SK-N-SH treated with all-trans-retinoic acid at 6 μM for 48 hours (cell line): ENCODE data around the gene IL22RA2.

Experiments used
- ATAC-seq: fragments of 200-7000 bp; cut with Tn5 transposase; 3 replicates; pipeline ENCODE4 v1.9.1; 2020; ENCODE audit warnings: mild to moderate bottlenecking, moderate library complexity
- BACH2 ChIP-seq: fragments of 250-450 bp; sonication (Bioruptor Pico); IDR thresholded peaks from 2 replicates; pipeline ENCODE4 v1.9.0; 2021; ENCODE audit warnings: mild to moderate bottlenecking, borderline replicate concordance
- CSDC2 ChIP-seq: fragments of 250-450 bp; sonication (Bioruptor Pico); IDR thresholded peaks from 2 replicates; pipeline ENCODE4 v1.5.0; 2020; ENCODE audit warnings: mild to moderate bottlenecking, moderate library complexity
- ESRRG ChIP-seq: fragments of 250-450 bp; sonication (Bioruptor Pico); IDR thresholded peaks from 2 replicates; pipeline ENCODE4 v1.6.1; 2021; ENCODE audit warnings: mild to moderate bottlenecking
- ISL1 ChIP-seq: fragments of 250-450 bp; sonication (Bioruptor Pico); IDR thresholded peaks from 2 replicates; pipeline ENCODE4 v2.1.2; 2022; ENCODE audit warnings: mild to moderate bottlenecking, moderate library complexity
- OSR1 ChIP-seq: fragments of 250-450 bp; sonication (Bioruptor Pico); IDR thresholded peaks from 2 replicates; pipeline ENCODE4 v1.8.0; 2022; ENCODE audit warnings: moderate library complexity, mild to moderate bottlenecking, inconsistent platforms
- PPARA ChIP-seq: fragments of 250-450 bp; sonication (Bioruptor Pico); IDR thresholded peaks from 2 replicates; pipeline ENCODE4 v1.5.0; 2020; ENCODE audit warnings: mild to moderate bottlenecking, borderline replicate concordance
- RARB ChIP-seq: fragments of 250-450 bp; sonication (Bioruptor Pico); IDR thresholded peaks from 2 replicates; pipeline ENCODE4 v1.8.0; 2021; ENCODE audit warnings: mild to moderate bottlenecking, moderate library complexity
- SNAI2 ChIP-seq: fragments of 250-450 bp; sonication (Bioruptor Pico); IDR thresholded peaks from 2 replicates; pipeline ENCODE4 v1.5.0; 2020; ENCODE audit warnings: mild to moderate bottlenecking, moderate library complexity
- TCF4 ChIP-seq: fragments of 250-450 bp; sonication (Bioruptor Pico); IDR thresholded peaks from 2 replicates; pipeline ENCODE4 v1.8.0; 2021; ENCODE audit warnings: mild to moderate bottlenecking, moderate library complexity, borderline replicate concordance
- TOX ChIP-seq: fragments of 250-450 bp; sonication (Bioruptor Pico); IDR thresholded peaks from 2 replicates; pipeline ENCODE4 v1.8.0; 2021; ENCODE audit warnings: mild to moderate bottlenecking, moderate library complexity, borderline replicate concordance
- ZFP3 ChIP-seq: fragments of 250-450 bp; sonication (Bioruptor Pico); IDR thresholded peaks from 2 replicates; pipeline ENCODE4 v1.5.0; 2020; ENCODE audit warnings: mild to moderate bottlenecking, moderate library complexity
- ZFP30 ChIP-seq: fragments of 450-650 bp; formaldehyde crosslinking; IDR thresholded peaks from 2 replicates; pipeline ENCODE4 v1.5.0; 2022; ENCODE audit warnings: mild to moderate bottlenecking, moderate library complexity
- ZNF565 ChIP-seq: fragments of 450-650 bp; formaldehyde crosslinking; conservative IDR thresholded peaks from 2 replicates; pipeline ENCODE4 v1.5.0; 2020; ENCODE audit warnings: low read depth, mild to moderate bottlenecking, moderate library complexity
- ZNF8 ChIP-seq: fragments of 450-650 bp; formaldehyde crosslinking; IDR thresholded peaks from 2 replicates; pipeline ENCODE4 v1.5.0; 2020; ENCODE audit warnings: mild to moderate bottlenecking, moderate library complexity
- TF ChIP-seq, protein P1 (sequence below): fragments of 250-450 bp; sonication (Bioruptor Pico); IDR thresholded peaks from 2 replicates; pipeline ENCODE4 v1.5.1; 2020; ENCODE audit warnings: low read depth, mild to moderate bottlenecking, moderate library complexity
- TF ChIP-seq, protein P2 (sequence below): fragments of 250-450 bp; sonication (Bioruptor Pico); IDR thresholded peaks from 2 replicates; pipeline ENCODE4 v1.5.0; 2020; ENCODE audit warnings: mild to moderate bottlenecking, moderate library complexity

The IL22RA2 gene

DNA sequence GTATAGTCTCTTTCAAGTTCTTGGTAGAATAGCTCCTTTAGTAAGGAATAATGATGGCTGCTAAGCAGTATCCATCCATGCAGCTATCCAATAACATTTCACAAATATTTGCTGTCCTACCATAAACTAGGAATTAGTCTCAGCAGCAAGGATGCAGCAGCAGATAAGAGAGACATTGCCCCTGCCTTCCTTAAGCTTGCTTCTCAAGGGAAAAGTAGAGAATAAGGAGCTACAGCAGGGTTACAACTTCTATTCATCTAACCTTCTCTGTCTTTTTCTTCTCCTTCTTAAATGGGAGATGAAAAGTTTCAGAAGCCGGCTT lies 2.4 kb downstream of the IL22RA2 start:
- no peak for ATAC-seq
- TF ChIP-seq, protein P1, sequence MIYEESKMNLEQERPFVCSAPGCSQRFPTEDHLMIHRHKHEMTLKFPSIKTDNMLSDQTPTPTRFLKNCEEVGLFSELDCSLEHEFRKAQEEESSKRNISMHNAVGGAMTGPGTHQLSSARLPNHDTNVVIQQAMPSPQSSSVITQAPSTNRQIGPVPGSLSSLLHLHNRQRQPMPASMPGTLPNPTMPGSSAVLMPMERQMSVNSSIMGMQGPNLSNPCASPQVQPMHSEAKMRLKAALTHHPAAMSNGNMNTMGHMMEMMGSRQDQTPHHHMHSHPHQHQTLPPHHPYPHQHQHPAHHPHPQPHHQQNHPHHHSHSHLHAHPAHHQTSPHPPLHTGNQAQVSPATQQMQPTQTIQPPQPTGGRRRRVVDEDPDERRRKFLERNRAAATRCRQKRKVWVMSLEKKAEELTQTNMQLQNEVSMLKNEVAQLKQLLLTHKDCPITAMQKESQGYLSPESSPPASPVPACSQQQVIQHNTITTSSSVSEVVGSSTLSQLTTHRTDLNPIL (CRISPR knock-in tag): no peak
- no peak for TF ChIP-seq PPARA
- TF ChIP-seq RARB (CRISPR knock-in tag): no peak
- no peak for TF ChIP-seq TCF4 (CRISPR knock-in tag)
- TF ChIP-seq OSR1 (CRISPR knock-in tag): no peak
- TF ChIP-seq ISL1 (CRISPR knock-in tag): no peak
- TF ChIP-seq, protein P2, sequence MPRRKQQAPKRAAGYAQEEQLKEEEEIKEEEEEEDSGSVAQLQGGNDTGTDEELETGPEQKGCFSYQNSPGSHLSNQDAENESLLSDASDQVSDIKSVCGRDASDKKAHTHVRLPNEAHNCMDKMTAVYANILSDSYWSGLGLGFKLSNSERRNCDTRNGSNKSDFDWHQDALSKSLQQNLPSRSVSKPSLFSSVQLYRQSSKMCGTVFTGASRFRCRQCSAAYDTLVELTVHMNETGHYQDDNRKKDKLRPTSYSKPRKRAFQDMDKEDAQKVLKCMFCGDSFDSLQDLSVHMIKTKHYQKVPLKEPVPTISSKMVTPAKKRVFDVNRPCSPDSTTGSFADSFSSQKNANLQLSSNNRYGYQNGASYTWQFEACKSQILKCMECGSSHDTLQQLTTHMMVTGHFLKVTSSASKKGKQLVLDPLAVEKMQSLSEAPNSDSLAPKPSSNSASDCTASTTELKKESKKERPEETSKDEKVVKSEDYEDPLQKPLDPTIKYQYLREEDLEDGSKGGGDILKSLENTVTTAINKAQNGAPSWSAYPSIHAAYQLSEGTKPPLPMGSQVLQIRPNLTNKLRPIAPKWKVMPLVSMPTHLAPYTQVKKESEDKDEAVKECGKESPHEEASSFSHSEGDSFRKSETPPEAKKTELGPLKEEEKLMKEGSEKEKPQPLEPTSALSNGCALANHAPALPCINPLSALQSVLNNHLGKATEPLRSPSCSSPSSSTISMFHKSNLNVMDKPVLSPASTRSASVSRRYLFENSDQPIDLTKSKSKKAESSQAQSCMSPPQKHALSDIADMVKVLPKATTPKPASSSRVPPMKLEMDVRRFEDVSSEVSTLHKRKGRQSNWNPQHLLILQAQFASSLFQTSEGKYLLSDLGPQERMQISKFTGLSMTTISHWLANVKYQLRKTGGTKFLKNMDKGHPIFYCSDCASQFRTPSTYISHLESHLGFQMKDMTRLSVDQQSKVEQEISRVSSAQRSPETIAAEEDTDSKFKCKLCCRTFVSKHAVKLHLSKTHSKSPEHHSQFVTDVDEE (CRISPR knock-in tag): no peak
- no peak for TF ChIP-seq ESRRG (CRISPR knock-in tag)
- TF ChIP-seq TOX (CRISPR knock-in tag): no peak
- TF ChIP-seq ZNF8: no peak

GRCh38 chr6:137170266-137171052 lies 3.0 kb downstream of the IL22RA2 start:
- ATAC-seq: no peak
- no peak for TF ChIP-seq ZFP30 (CRISPR knock-in tag)
- no peak for TF ChIP-seq BACH2 (CRISPR knock-in tag)
- TF ChIP-seq SNAI2 (CRISPR knock-in tag): no peak
- no peak for TF ChIP-seq TOX (CRISPR knock-in tag)
- no peak for TF ChIP-seq ZNF8
- TF ChIP-seq, all 23 proteins: peak for 0

DNA sequence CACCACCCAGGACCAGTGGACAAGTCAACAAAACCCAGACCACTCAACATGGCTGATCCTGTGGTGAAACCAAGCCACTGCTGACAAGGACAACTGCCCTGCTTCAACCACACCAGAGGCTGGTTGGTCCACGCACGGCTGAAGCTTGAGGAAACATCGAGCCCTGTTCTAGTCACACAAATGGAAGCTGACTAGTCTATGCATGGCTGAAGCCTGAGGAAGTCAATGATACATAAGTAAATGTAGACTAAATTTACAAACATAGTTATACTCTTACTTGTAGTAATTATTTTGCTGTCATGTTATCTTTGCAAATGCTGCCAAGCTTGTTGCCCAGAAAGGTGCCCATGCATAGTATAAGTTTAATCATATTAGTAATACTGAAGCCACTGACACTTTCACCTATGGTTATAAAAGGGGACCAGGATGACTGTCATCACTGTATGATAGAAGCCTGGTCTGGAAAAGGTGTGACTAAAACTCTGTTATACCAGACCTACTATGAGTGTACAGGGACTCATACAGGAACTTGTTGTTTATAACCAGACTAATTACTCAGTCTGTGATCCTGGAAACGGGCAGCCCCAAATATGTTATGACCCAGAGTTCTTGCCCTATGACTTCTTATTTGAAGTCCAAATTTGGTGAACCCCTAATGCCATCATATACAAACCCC lies 5.6 kb downstream of the IL22RA2 start:
- TF ChIP-seq ZNF565: no peak
- ATAC-seq: no peak

- ATAC-seq: no peak
- no peak for TF ChIP-seq ZFP3 (CRISPR knock-in tag)
- no peak for TF ChIP-seq ESRRG (CRISPR knock-in tag)
- TF ChIP-seq, all 23 proteins: peak for 0
Observed at GRCh38 chr6:137166247-137167098, 7.0 kb downstream of the IL22RA2 start.

DNA sequence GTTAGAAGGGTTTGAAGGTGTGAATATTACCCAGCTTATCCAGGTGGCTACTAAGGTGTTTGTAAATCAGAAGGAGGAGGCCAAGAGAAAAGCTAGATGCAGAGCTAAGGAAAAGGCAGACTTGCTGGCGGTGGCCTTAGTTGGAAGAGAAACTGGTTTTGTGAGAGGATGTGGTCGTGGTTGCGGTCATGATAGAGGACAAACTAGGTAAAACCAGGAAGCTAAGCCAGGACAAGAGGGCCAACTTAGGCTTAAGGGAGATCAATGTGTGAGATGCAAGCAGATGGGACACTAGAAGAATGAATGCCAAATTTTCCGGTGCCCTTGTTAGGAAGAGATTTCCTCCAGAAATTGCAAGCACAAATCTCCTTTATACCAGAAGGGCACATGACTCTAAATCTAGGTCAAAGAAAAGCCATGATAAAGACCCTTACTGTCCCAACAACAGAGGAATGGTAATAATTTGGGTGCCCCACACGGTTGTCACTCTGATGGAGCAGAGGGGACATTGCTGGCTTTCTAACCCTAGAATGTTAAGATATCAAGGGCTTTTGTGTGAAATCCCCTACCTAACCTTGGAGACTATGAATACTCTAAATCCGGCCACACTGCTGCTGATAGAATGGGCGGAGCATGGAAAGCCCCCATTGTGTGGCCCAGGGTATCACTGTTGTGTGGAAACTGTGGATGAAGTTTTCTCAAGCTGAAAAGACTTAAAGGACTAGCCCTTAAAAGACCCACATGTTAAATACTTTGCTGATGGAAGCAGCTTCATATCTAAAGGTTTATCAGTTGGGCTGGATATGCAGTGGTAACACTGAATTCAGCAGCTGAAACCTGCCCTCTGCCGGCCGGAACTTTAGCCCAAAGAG lies 7.8 kb downstream of the IL22RA2 start:
- ATAC-seq: peak; percentile 73; the same call in 2 of the 3 replicates
- no peak for TF ChIP-seq RARB (CRISPR knock-in tag)
- TF ChIP-seq, all 23 proteins: peak for 0

- no peak for ATAC-seq
Observed at GRCh38 chr6:137163732-137164318, 9.6 kb downstream of the IL22RA2 start.

More at GRCh38 chr6:137163732-137164318, 9.6 kb downstream of the IL22RA2 start:
- TF ChIP-seq BACH2 (CRISPR knock-in tag) (no peak), CSDC2 (CRISPR knock-in tag) (no peak), PPARA (no peak)
